HepG2 (cell line): Measurements from ENCODE around the gene TSPAN7.

Experiments
- ETV6 ChIP-seq: sonication (generic); formaldehyde crosslinking; conservative IDR thresholded peaks from 2 replicates; pipeline ENCODE4 v1.4.0; 2020; ENCODE audit warnings: missing genetic modification reagents
- NFIC ChIP-seq: IDR thresholded peaks from 2 replicates; pipeline ENCODE4 v1.6.1; 2012; ENCODE audit warnings: mild to moderate bottlenecking, low read length, inconsistent platforms
- PTBP1 ChIP-seq: fragments of 200-400 bp; formaldehyde crosslinking; IDR thresholded peaks from 2 replicates; pipeline ENCODE4 v1.6.1; 2018; ENCODE audit warnings: low read length, low read depth; ENCODE audit not compliant: poor library complexity, severe bottlenecking
- RBFOX2 ChIP-seq: fragments of 200-400 bp; formaldehyde crosslinking; IDR thresholded peaks from 2 replicates; pipeline ENCODE4 v1.6.1; 2017; ENCODE audit warnings: low read depth, mild to moderate bottlenecking, low read length
- SALL1 ChIP-seq: sonication (generic); formaldehyde crosslinking; IDR thresholded peaks from 2 replicates; pipeline ENCODE4 v1.8.0; 2022; ENCODE audit warnings: mild to moderate bottlenecking, missing genetic modification reagents
- U2AF2 ChIP-seq: fragments of 200-400 bp; formaldehyde crosslinking; IDR thresholded peaks from 2 replicates; pipeline ENCODE4 v1.6.1; 2017; ENCODE audit warnings: low read depth, mild to moderate bottlenecking, low read length
- ZNF124 ChIP-seq: sonication (generic); formaldehyde crosslinking; IDR thresholded peaks from 2 replicates; pipeline ENCODE4 v1.4.0; 2020; ENCODE audit warnings: missing genetic modification reagents
- ZNF615 ChIP-seq: sonication (generic); formaldehyde crosslinking; IDR thresholded peaks from 2 replicates; pipeline ENCODE4 v1.5.0; 2020; ENCODE audit warnings: mild to moderate bottlenecking, missing genetic modification reagents, borderline replicate concordance
- ZNF776 ChIP-seq: sonication (generic); formaldehyde crosslinking; IDR thresholded peaks from 2 replicates; pipeline ENCODE4 v1.4.0; 2020; ENCODE audit warnings: mild to moderate bottlenecking, missing genetic modification reagents

DNA sequence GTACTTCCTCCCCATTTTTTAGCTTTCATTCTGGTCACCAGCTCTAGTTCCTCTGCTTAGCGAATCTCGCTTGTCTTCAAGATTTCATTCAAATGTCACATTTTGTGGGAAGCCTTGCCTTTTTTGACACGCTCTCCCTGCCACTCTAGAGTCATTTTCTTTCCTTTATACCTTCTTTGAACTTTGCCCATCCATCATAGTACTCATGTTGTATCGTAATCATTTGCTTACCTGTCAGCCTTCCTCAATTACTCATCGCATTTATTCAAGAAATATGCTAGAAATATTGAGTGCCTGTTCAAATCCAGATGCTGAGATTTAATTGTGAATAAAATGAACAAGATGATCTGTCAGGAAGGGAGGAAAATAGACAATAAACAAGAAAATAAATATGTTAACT is 21.8 kb downstream of the TSPAN7 start:
- TF ChIP-seq SALL1 (CRISPR knock-in tag): no peak
- TF ChIP-seq NFIC: no peak
- TF ChIP-seq PTBP1: no peak
- TF ChIP-seq ZNF615 (CRISPR knock-in tag): no peak
- TF ChIP-seq ZNF124 (CRISPR knock-in tag): no peak
- TF ChIP-seq U2AF2: no peak
- no peak for TF ChIP-seq RBFOX2
- TF ChIP-seq ETV6: no peak
- no peak for TF ChIP-seq ZNF776 (CRISPR knock-in tag)
